HL-60/S4 treated with phorbol 12-myristate 13-acetate at 8.2 ng/mL for 4 days and 3 days (cell line): ENCODE results near the gene BNIPL.

Experiments
- in situ Hi-C: fragments of 300-500 bp; cut with MboI; formaldehyde crosslinking; loops from 2 replicates; pipeline ENCODE4 v1.15.0; 2022; ENCODE audit warnings: low sequenced_read_pairs

Gene BNIPL

GRCh38 chr1:151036356-151036755, at the start of gene BNIPL:
Gene BNIPL (plus strand): TSS chr1:151036586. CDS start chr1:151036726, 140 bp downstream.
- in situ Hi-C loops = no loop called here

DNA sequence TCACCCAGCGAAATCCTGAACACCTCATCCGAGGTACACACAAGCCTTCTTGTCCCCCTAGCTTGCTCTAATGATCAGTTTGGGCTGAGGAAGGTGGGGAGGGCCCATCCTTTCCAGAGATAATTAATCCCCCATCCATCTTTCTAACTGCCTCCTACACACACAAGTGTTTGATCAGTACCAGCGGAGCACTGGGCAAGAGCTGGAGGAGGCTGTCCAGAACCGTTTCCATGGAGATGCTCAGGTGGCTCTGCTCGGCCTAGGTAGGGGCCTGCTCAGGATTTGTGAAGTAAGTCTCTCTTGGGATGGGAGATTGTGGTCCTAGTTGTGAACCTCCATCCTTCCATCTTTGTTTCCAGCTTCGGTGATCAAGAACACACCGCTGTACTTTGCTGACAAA, 48.5 kb upstream of the BNIPL start:
- in situ Hi-C loops = no loop called here

GRCh38 chr1:150992626-150993025, 43.8 kb upstream of the BNIPL start:
- in situ Hi-C loops = no loop called here

GRCh38 chr1:150994248-150994647, 42.1 kb upstream of the BNIPL start:
- in situ Hi-C loops = no loop called here

GRCh38 chr1:150995460-150995859, 40.9 kb upstream of the BNIPL start:
- in situ Hi-C loops = no loop called here

DNA sequence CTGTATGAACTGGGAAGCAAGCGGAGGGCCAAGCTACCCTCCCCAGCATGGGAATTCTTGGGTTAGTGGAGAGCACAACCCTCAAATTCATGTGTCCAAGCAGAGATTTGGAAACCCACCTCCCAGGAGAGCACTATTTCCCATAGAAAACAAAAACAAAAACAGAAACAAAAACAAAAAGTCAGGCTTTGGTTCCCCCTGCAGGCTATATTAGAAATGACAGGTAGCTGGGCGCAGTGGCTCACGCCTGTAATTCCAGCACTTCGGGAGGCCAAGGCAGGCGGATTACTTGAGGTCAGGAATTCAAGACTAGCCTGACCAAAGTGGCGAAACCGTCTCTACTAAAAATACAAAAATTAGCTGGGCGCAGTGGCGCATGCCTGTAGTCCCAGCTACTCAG, 40.5 kb upstream of the BNIPL start:
- in situ Hi-C loops = no loop called here

GRCh38 chr1:150997126-150997872, 39.1 kb upstream of the BNIPL start:
- in situ Hi-C loops = no loop called here

DNA sequence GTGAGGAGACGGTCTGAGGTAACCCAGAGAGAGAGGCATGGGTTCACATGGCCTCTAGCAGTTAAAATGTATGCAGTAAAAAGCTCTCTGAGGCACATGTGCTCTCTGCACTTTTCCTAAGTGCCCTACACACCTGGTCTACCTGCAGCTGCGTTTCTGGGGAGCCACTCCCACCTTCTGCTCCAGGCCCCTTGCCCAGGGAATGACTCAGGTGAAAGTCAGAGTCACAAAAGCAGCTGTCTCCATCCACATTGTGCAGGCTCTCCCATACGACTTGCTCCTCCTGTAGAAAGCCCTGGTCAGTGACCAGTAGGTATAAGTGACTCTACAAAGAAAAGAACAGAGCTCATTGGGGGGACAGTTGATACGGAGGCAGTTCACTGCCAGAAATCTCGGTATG, 38.4 kb upstream of the BNIPL start:
- in situ Hi-C loops = no loop called here

DNA sequence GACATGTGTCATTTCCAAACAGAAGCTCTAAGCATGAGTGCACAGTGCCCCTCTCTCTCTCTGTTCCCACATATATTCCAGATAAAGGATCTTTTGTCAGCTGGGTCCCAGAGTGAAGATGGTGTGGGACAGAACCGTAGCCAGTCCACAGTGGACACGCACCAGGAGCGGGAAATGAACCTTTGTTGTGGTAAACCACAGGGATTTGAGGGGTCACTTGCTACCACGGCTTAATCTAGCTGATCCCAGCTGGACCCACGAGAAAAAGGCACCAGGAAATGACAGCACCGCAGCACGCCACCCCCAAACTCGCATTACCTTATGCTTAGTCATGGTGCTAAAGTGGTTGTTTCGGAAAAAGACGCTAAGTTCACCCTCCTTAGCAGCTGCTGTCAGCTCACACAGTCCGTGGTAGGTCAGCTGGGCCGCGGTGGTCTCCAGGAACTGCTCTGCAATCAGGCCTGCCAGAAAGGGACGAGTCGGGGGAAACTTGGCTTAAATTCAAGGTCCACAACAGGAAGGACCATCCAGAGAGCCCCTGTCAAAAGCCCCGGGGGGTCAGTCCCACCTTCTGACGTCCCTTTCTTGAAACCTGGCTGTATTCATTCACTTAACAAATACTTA, 37.2 kb upstream of the BNIPL start:
- in situ Hi-C loops = no loop called here

DNA sequence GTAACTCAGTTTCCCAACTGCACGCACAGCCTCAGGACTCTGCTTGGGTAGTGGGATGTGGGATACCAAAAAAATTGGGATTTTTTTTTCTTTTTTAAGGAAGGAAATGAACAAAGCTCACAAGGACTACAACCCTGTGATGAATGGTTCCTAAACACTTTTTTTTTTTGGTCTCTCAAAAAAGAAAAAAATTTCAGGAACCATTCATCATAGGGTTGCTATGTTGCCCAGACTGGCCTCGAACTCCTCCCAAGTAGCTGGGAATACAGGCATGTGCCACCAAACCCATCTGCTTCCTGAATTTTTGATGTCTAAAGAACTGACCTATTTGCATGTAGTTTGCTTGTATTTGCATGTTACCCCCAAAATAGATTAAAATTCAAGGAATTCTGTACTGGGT, 36.5 kb upstream of the BNIPL start:
- in situ Hi-C loops = no loop called here

DNA sequence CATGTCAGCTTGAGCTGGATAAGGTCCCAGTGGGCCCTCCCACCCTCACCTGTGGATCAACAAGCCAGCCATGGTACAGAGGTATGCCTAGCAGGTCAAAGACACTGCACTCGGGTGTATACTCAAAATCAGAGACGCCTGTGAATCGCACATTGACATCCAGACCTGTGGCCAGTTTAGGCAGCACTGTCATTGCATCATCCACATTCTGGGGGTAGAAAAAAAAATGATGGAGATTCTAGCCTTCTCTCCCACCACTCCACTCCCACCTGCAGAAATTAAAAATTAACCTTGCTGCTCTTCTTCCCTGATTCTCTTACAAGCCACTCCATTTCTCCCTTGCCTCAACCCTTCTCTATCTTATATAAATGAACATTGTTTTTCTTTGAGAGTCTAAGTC, 36.0 kb upstream of the BNIPL start:
- in situ Hi-C loops = no loop called here

GRCh38 chr1:151001602-151002001, 34.8 kb upstream of the BNIPL start:
- in situ Hi-C loops = no loop called here

GRCh38 chr1:151002051-151002450, 34.3 kb upstream of the BNIPL start:
- in situ Hi-C loops = no loop called here

- in situ Hi-C loops = no loop called here
These were observed 33.8 kb upstream of the BNIPL start for GRCh38 chr1:151002611-151003010.

- in situ Hi-C loops = no loop called here
These were observed 33.2 kb upstream of the BNIPL start for GRCh38 chr1:151003180-151003579.

DNA sequence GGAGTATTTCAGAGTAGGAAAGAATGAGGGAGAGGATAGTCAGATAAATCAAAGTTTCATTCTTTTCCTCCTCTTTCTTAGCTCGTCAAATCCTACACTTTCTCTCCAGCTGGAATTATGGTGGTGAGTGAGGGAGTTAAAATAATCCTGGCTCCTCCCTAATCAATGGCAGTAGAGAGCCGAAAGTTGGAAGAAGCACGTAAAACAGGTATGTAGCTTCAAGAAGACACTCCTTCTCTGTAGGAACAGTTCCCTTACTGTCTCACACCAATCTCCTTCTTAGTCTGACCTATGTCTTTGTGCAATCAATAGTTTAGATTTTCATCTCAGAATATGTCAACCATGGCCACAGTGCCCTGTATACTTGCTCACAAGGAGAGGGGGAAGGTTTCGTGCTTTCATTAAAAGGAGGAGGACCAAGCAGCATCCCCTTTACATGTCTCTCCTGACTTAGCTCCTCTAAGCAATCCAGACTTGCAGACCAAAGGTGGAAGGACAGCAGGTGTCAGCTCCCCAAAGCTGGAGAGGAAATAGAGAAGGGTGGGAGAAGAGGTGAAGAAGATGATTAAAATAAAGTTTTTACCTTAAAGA, 30.6 kb upstream of the BNIPL start:
- in situ Hi-C loops = no loop called here

- in situ Hi-C loops = no loop called here
These were observed 29.9 kb upstream of the BNIPL start, which contains the start of gene MINDY1 for GRCh38 chr1:151006327-151007052. Gene MINDY1 (minus strand): TSS chr1:151006902. CDS start chr1:151002617, 4,285 bp downstream.

GRCh38 chr1:151007853-151008243, 28.5 kb upstream of the BNIPL start:
- in situ Hi-C loops = no loop called here

GRCh38 chr1:151008244-151009205, 27.9 kb upstream of the BNIPL start, which contains the start of gene PRUNE1:
Gene PRUNE1 (plus strand): TSS chr1:151008449. CDS start chr1:151008633, 184 bp downstream.
- in situ Hi-C loops = no loop called here

DNA sequence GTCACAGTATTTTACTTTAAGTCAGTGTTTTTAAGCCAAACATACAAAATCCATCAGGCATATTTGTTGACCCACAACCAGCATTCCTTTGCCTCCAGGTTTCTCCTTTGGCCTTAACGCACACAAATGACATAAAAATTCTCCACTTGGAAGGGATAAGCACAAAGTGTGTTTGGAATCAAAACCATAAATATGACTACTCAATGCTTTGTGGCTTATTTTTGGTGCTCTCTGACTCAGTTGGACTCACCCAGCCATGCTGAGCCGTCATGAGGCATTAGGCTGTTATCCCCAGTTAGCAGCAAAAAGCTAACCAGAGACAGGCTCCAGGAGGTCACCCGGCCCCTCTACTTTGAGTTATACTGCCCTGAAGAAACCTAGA, 27.2 kb upstream of the BNIPL start:
- in situ Hi-C loops = no loop called here
